ENCODE results near the gene REEP6. TPM values are rescaled to one million over a fixed set of nuclear protein-coding genes. Genes with fewer than 3 reads are reported as not detected.
"Not testable (repeated sequence)": the region's sequence is repeated elsewhere in the genome, so short reads cannot be mapped to it uniquely, and the experiment has no call there.

The REEP6 gene
- polyA plus RNA-seq, 4 donors: 12.5 to 24.8 (median 18.2) TPM

GRCh38 chr19:1522061-1522460 is 31.1 kb downstream of the REEP6 start:
- DNase-seq (ENCODE audit: low read depth in 4 of 4, low spot score in 2 of 4): no peak

DNA sequence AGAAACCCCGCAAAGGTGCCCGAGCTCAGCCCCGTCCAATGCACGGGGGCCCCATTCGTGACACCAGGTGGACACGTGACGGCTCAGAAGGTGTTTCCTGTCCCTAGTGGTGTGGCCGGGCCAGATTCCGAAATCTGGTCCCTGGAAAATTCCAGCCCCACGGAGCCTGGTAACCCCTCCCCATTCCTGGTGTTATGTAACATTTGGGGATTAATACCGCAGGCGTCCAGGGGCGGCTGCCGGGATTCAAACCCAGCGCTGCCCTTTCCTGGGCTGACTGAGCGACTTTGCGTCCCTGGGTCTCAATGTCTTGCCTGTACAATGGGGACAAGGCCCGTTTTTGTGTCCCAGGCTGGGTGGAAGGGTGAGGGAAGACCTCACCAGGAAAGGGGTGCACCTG is 31.9 kb downstream of the REEP6 start:
- no peak for DNase-seq (ENCODE audit: low read depth in 4 of 4, low spot score in 2 of 4)

GRCh38 chr19:1523412-1524286 is 32.7 kb downstream of the REEP6 start, which contains the start of gene PLK5:
Gene PLK5 (plus strand): TSS chr19:1524077. CDS start chr19:1526997, 2,920 bp downstream.
- DNase-seq (ENCODE audit: low read depth in 4 of 4, low spot score in 2 of 4): no peak

DNA sequence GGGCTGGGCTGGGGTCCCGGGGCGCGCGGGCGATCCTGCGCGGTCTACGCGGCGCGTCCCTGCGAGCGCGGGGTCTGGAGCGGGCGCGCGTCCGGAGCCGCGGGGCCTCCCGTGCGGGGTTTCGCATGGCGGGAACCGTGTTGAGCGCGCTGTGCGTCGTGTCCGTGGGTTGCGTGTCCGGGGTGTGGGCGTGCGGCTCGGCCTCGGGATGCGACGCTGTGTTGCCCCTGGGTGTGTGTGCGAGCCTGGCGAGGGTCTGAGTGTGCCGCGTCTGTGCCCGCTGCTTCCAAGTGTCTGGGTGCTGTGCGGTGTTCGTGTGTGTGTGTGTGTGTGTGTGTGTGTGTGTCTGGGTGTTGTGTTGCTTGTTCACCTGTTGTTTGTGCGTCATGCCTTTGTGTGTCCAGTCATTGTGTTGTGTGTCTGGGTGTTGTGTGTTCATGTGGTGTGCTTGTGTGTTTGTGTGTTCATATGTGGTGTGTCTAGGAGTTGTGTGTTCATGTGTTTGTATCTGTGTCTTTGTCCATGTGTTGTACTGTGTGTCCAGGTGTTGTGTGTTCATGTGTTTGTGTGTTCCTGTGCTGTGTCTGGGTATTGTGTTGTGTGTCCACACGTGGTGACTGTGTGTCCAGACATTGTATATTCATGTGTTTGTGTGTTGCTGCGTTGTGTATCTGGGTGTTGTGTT is 33.4 kb downstream of the REEP6 start:
- no peak for DNase-seq (ENCODE audit: low read depth in 4 of 4, low spot score in 2 of 4)

GRCh38 chr19:1524972-1525325 is 34.0 kb downstream of the REEP6 start:
- DNase-seq (ENCODE audit: low read depth in 4 of 4, low spot score in 2 of 4): no peak

- DNase-seq (ENCODE audit: low read depth in 4 of 4, low spot score in 2 of 4): no peak
These were observed 34.4 kb downstream of the REEP6 start for GRCh38 chr19:1525343-1525742.

- DNase-seq (ENCODE audit: low read depth in 4 of 4, low spot score in 2 of 4): no peak
These were observed 35.2 kb downstream of the REEP6 start for GRCh38 chr19:1526066-1526778.

- DNase-seq (ENCODE audit: low read depth in 4 of 4, low spot score in 2 of 4): no peak
These were observed 36.1 kb downstream of the REEP6 start for GRCh38 chr19:1526979-1527649.

DNA sequence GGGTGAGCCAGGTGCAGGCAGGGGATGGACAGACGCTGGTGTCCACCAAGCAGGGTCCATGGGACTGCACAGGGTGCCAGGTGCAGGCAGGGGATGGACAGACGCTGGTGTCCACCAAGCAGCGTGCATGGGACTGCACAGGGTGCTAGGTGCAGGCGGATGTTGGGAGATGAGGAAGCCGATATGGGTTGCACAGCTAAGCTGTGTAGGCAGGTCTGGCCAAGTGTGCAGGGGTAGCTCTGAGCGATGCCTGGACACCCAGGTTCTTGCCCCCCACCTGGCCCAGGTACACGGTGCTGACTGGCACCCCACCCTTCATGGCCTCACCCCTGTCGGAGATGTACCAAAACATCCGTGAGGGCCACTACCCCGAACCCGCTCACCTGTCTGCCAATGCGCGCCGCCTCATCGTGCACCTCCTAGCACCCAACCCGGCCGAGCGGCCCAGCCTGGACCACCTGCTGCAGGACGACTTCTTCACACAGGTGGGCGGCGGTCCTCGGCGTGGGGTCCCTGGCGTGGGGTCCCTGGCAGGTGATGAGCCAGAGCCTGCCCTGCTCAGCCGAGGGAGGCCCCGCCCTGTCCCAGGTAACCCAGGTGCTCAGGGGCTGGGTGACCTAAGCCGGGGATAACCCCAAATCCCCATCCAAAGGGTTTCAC is 36.8 kb downstream of the REEP6 start:
- no peak for DNase-seq (ENCODE audit: low read depth in 4 of 4, low spot score in 2 of 4)

DNA sequence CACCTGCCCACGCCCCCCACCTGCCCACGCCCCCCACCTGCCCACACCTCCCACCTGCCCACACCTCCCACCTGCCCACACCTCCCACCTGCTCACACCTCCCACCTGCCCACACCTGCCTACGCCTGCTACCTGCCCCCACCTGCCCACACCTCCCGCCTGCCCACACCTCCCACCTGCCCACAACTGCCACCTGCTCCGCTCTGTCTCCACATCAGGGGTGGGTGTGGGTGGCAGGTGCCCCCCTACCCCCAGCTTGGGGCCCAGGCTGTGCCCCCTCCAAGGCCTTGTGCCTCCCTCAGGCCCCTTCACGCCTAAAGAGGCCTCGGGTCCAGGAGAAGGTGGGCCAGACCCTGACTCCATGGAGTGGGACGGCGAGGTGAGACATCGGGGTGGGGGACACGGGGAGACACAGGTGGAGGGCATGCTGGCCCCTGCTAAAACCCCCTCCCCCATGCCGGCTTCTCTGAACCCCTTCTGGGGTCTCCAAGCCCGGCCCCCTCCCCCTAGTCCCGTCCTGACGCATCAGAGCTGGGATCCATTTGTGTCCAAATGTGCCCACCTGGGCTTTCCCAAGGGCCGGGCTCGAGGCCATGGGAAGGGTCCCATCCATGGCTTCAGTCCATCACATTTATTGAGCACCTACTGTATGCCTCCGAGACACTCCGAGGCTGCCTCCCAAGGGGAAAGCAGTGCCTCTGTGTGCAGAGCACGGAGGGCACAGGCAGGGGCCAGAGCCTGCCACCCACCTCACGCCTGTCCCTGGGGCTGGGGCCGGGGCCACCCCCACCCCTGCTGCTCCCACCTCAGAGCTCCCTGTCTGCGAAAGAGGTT is 37.8 kb downstream of the REEP6 start:
- no peak for DNase-seq (ENCODE audit: low read depth in 4 of 4, low spot score in 2 of 4)

GRCh38 chr19:1529430-1529816 is 38.4 kb downstream of the REEP6 start:
- no peak for DNase-seq (ENCODE audit: low read depth in 4 of 4, low spot score in 2 of 4)

DNA sequence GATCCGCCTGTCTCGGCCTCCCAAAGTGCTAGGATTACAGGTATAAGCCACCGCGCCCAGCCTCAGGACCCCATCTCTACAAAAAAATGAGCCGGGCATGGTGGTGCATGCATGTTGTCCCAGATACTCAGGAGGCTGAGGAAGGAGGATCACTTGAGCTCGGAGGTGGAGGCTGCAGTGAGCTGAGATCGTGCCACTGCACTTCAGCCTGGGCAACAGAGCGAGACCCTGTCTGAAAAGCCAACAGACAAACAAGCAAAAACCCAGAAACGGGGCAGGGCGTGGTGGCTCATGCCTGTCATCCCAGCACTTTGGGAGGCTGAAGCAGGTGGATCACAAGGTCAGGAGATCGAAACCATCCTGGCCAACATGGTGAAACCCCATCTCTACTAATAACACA is 39.9 kb downstream of the REEP6 start:
- not testable (repeated sequence) for DNase-seq (ENCODE audit: low read depth in 4 of 4, low spot score in 2 of 4)

DNA sequence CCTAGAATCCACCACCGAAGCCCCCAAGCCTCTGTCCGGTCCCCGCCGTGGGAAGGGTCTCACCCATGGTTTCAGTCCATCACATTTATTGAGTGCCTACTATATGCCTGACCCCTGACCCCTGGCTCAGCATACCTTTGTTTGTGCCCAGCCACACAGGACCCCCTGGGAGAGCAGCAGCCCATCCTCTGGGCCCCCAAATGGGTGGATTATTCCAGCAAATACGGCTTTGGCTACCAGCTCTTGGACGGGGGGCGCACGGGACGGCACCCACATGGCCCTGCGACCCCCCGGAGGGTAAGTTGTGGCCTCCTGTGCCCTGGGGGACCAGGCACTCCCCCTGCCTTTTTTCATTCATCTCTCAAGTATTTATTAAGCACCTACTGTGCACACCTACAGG is 40.6 kb downstream of the REEP6 start:
- DNase-seq (ENCODE audit: low read depth in 4 of 4, low spot score in 2 of 4): no peak

DNA sequence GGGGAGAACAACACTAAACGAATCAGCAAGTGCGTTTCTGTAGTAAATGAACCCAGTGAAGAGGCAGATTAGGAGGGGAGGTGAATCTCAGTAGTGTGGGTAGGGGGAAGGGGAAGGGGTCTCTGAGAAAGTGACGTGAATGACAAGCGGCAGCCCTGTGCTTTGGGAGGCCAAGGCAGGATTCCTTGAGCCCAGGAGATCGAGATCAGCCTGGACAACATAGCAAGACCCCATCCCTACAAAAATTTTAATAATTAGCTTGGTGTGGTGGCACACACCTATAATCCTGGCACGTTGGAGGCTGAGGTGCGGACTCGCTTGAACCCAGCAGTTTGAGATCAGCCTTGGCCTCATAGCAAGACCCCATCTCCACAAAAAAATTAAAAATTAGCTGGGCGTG is 41.0 kb downstream of the REEP6 start:
- DNase-seq (ENCODE audit: low read depth in 4 of 4, low spot score in 2 of 4): no peak

DNA sequence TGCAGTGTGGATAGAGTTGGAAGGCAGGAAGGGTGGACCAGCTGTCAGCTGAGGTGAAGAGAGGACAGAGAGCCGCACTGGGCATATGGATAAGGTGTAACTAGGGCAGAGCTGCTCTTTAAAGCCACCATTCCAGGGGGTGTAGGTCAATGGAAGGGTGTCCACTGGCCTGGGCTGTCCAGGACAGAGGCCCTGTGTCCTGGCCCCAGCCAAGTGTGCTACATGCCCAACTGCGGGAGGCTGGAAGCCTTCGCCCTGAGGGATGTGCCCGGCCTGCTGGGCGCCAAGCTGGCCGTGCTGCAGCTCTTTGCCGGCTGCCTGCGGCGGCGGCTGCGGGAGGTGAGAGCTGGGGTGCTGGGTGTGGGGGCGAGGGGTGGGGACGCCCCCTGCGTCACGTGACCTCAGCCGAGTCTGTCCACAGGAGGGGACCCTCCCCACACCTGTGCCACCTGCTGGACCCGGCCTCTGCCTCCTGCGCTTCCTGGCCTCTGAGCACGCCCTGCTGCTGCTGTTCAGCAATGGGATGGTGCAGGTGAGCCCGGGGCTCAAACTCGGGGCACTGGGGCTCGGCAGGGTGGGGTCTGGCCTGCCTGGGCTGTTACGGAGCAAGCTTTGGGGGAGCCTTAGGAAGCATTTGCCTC is 42.6 kb downstream of the REEP6 start:
- DNase-seq (ENCODE audit: low read depth in 4 of 4, low spot score in 2 of 4): no peak

DNA sequence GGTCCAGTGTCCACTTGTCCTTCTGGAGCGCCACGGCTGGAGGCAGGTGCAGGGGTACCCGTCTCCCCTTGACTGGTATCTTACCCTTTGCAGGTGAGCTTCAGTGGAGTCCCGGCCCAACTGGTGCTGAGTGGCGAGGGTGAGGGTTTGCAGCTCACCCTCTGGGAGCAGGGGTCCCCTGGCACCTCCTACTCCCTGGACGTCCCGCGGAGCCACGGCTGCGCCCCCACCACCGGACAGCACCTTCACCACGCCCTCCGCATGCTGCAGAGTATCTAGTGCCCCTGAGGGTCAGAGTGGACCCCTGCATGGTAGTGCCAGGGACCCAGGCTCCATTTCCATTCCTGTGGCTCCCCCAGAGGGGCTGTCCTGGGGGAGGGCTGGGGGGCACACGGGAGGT is 44.0 kb downstream of the REEP6 start:
- DNase-seq (ENCODE audit: low read depth in 4 of 4, low spot score in 2 of 4): no peak

GRCh38 chr19:1535699-1536098 is 44.7 kb downstream of the REEP6 start:
- DNase-seq (ENCODE audit: low read depth in 4 of 4, low spot score in 2 of 4): not testable (repeated sequence)

DNA sequence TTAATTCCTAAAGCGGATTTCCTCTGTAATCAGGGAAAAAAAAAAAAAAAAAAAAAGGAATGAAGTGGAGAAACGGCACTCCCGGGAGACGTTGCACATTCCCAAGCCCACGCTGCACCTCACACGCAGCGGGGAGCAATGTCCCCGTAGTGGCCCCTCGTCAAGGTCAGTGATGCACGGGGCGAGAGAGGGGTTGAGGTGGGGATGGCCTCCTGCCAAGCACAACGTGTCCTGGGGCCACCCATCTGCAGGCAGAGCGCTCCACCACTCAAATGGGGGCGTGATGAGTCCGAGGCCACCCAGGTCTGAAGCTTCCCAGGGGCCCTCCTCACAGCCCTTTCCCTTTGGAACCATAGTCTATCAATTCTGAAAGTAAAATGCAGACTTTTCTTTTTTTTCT is 48.0 kb downstream of the REEP6 start:
- no peak for DNase-seq (ENCODE audit: low read depth in 4 of 4, low spot score in 2 of 4)

DNA sequence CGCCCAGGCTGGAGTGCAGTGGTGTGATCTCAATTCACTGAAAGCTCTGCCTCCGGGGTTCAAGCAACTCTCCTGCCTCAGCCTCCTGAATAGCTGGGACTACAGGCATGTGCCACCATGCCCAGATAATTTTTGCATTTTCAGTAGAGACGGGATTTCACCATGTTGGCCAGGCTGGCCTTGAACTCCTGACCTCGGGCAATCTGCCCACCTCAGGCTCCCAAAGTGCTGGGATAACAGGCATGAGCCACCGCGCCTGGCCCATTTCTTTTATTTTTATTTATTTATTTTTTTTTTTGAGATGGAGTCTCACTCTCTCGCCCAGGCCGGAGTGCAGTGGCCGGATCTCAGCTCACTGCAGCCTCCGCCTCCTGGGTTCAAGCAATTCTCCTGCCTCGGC is 48.8 kb downstream of the REEP6 start:
- DNase-seq (ENCODE audit: low read depth in 4 of 4, low spot score in 2 of 4): not testable (repeated sequence)
